ENCODE results near the gene DOP1B.
"Not testable (repeated sequence)": the region's sequence is repeated elsewhere in the genome, so short reads cannot be mapped to it uniquely, and the experiment has no call there.

Gene DOP1B, protein sequence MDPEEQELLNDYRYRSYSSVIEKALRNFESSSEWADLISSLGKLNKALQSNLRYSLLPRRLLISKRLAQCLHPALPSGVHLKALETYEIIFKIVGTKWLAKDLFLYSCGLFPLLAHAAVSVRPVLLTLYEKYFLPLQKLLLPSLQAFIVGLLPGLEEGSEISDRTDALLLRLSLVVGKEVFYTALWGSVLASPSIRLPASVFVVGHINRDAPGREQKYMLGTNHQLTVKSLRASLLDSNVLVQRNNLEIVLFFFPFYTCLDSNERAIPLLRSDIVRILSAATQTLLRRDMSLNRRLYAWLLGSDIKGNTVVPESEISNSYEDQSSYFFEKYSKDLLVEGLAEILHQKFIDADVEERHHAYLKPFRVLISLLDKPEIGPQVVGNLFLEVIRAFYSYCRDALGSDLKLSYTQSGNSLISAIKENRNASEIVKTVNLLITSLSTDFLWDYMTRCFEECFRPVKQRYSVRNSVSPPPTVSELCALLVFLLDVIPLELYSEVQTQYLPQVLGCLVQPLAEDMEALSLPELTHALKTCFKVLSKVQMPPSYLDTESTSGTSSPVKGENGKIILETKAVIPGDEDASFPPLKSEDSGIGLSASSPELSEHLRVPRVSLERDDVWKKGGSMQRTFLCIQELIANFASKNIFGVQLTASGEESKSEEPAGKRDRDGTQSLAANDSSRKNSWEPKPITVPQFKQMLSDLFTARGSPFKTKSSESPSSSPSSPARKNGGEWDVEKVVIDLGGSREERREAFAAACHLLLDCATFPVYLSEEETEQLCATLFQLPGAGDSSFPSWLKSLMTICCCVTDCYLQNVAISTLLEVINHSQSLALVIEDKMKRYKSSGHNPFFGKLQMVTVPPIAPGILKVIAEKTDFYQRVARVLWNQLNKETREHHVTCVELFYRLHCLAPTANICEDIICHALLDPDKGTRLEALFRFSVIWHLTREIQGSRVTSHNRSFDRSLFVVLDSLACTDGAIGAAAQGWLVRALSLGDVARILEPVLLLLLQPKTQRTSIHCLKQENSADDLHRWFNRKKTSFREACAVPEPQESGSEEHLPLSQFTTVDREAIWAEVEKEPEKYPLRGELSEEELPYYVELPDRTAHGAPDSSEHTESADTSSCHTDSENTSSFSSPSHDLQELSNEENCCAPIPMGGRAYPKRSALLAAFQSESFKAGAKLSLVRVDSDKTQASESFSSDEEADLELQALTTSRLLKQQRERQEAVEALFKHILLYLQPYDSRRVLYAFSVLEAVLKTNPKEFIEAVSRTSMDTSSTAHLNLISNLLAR (N-terminal part only)

DNA sequence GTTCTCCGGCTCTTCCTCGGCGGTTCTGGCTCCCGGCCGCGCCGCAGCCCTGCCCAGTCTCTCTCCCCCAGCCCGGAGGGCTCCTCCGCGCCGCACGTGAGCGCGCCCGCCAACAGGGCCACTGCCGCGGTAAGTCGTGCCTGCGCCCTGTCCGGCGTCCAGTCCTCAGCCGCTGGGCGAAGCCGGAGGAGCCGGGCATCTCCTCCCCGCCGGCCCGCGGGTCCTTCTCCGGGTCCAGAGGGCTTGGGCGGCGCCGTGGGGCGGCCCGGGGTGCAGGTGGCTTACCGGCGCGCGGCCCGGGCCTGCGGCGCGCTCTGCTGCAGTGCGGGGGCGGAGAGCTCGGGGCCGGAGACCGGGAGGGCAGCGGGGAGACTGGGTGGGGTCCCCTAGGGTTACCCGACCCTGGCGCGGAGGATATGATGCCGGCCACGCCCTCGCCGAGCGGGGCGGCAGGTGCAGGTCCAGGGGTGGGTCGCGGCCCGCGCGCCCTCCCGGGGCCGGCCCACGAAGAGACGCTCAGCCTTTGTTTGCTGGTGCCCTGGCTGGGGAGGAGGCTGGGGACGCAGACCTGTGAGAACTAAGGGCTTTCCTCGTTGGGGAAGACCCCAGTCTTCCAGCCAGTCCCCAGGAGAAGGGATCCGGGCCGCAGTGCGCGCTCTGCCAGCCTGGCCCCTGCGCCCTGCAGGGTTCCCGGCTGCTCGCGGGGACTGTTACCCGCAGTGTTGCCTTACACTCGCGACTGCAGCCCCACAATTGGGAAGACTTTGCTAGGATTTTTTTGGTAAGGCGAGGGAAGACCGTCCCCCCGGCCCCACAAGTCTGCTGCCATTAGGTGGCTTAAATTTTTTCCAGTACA lies at the start of gene DOP1B:
DOP1B (plus strand) TSS at position 10 of the 856 bp plus-strand sequence. CDS start 7,910 bp downstream, outside the sequence.
- DNase-seq (ENCODE audit: low spot score): no peak

DNA sequence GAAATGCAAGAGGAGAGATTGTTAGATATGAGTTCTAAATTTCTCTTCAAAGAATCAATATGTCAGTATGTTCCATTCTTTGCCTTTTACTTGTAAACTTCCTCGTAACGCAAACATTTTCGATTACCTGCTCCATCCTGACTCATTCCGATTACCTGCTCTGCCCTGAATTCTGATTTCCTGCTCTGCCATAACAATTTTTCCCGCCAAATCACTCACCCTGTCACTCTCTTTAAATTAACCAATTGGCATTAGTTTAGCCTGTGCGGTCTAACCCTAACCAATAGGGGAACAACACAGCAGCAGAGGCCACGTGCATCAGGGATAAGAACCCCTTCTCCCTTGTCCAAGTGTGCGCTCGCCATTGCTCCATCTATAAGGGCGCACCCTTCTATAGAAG lies 46.8 kb upstream of the DOP1B start:
- DNase-seq (ENCODE audit: low spot score): no peak

DNA sequence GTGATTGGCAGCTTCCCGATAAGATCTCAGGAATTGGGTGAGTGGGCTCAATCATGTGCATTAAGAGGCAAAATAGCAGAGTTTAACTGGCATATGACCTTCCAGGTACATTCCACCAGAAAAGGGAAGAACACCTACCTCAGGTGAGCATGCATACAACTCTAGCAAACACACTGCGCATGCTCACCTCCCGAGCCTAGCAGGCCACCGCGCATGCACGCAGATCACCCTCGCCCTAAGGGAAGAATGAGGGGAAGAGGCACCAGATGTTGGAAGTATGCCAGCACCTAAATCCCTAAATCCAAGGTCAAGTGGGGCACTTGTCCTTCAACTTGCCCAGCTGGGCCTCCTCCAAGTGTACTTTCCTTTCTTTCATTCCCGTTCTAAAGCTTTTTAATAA lies 45.4 kb upstream of the DOP1B start:
- no peak for DNase-seq (ENCODE audit: low spot score)

DNA sequence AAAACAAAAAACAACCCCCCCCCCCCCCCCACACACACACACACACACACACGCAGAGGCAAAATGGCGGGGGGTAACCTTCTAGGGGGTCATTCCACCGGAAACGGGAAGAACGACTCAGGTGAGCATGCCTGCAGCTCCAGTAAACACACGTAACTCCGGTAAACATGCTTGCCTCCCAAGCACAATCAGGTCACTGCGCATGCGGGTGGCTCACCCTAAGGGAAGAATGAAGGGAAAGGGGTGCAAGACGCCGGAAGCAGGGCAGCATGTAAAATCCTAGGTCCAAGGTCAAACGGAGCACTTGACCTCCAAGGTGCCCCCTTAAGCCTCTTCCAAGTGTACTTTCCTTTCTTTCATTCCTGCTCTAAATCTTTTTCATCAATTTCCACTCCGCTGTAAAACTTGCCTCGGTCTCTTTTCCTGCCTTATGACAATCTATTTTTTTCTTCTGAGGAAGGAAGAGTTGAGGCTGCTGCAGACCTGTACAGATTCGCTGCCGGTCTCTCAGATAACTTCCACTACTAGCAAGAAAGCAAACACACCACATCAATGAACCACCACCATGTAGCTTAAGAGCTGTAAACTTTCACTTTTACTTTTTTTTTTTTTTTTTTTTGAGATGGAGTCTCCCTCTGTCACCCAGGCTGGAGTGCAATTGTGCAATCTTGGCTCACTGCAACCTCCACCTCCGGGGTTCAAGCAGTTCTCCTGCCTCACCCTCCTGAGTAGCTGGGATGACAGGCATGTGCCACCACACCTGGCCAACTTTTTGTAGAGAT lies 42.8 kb upstream of the DOP1B start:
- no peak for DNase-seq (ENCODE audit: low spot score)

DNA sequence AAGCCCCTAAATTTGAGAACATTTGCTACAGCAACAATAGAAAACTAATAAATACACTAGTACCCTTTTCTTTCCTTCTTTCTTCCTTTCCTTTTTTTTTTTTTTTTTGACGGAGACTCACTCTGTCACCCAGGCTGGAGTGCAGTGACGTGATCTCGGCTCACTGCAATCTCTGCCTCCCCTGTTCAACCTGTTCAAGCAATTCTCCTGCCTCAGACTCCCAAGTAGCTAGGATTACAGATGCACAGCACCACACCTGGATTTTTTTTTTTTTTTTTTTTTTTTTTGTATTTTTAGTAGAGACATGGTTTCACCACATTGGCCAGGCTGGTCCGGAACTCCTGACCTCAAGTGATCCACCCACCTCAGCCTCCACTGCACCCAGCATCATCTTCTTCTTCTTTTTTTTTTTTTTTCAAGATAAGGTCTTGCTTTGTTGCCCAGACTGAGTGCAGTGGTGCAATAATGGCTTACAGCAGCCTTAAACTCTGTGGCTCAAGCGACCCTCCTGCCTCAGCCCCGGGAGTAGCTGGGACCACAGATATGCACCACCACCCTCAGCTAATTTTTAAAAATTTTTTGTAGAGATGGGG lies 41.4 kb upstream of the DOP1B start:
- DNase-seq (ENCODE audit: low spot score): no peak

DNA sequence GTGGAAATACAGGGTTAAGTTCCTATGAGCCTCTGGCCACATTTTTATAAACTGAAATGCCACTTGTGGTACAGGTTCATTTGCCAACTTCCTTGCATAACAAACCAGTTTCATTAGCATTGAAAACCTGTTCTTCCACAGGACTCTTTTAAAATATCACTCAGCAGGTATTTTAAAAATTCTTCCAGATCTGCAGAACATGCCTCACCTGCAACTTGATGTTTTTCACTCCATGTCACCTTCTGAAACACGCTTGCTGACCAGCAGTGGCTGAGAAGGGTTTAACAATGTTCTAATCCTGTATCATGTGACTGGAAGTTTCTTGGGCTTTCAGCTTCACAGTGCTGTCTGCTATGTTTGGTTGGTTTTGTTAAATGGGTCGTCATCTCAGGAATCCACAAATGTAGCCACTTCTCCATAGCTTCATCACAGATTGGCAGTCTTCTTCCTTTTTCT lies 39.3 kb upstream of the DOP1B start:
- no peak for DNase-seq (ENCODE audit: low spot score)

DNA sequence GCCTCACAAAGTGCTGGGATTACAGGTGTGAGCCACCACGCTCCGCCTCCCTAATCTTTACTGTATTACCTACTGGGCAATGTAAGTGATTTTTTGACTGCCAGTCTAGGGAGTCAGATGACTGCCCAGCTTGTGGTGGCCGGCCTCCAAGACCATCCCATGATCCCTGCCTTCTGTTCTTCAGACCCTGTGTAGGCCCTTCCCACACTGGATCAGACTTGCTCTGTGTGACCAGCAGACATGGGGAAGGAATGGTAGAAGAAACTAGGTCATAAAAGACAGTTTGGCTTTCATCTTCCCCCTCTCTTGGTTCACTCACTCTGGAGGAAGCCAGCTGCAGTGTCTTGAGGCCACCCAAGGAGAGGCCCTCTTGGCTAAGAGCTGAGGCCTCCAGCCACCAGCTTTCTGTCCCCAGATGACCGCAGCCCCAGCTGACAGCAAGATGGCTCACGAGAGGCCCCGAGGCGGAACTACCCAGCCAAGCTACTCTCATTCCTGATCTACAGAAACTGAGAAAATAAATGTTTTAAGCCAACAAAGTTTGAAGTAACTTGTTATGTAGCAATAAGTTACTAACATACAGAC lies 36.2 kb upstream of the DOP1B start:
- DNase-seq (ENCODE audit: low spot score): no peak

DNA sequence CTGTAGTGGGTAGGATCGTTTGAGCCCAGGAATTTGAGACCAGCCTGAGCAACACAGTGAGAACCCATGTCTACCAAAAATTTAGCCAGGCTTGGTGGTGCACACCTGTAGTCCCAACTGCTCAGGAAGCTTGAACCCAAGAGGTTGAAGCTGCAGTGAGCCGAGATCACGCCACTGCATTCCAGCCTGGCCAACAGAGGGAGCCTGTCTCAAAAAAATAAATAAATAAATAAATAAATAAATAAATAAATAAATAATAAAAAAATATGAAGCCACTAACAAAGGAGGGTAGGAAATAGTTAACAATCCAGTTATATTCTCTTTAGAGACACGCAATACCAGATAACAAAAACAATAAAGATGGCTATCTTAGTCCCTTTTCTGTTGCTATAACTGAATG lies 33.6 kb upstream of the DOP1B start:
- no peak for DNase-seq (ENCODE audit: low spot score)

DNA sequence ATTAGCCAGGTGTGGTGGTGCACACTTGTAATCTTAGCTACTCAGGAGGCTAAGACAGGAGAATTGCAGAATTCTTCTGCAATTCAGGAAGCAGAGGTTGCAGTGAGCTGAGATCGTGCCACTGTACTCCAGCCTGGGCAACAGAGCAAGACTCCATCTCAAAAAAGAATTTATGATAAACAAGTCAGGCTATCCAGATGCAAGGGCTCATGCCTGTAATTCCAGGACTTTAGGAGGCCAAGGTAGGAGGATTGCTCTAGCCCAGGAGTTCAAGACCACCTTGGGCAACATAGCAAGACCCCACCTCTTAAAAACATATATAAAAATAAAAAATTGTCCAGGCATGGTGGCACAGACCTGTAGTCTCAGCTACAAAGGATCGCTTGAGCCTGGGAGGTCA lies 32.2 kb upstream of the DOP1B start:
- DNase-seq (ENCODE audit: low spot score): no peak

DNA sequence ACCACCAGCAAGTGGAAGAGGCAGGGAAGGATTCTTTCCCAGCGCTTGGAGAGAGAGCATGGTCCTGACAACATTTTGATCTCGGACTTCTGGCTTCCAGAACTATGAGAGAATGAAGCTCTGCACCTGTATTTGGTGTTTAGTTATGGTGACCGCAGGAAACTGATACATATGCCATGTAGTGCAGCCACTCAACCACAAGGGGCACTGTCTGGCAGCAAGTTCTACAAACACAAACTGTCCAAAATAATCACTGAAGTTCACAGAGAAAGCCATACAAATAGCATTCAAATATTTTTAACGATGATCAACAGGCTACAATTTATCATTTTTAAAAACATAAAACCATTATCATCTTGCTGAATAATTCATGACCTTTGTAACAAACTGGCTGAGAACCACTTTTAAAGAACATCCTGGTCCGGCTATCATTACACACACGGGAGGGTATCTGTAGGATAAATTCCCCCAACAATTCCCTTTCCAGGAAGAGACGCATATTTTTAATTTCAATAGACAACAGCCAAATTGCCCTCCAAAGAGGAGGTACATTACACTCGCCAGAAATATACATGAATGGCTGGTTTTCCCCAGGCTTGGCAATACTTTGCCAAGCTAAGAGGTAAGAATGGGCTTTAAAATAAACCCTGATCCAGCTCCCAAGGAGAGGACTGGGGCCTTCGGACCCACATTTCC lies 31.0 kb upstream of the DOP1B start:
- peak; percentile 64 for DNase-seq (ENCODE audit: low spot score)

DNA sequence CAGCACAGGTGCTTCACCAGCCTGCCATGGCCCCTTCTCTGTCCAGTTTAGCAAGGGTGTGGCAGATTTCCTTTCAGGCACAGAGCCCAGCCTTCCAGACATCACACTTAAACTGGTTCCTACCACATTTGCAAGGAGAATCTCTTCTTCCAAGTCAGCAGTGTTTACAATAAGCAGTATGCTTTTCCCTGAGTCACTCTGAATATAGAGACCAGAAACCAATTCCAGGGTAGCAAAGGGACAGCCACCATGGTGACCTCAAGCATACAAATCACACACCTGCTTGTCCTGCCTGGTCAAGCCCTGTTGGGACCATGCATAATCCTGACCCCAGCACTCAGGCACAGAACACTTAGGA lies 30.4 kb upstream of the DOP1B start:
- DNase-seq (ENCODE audit: low spot score): no peak

DNA sequence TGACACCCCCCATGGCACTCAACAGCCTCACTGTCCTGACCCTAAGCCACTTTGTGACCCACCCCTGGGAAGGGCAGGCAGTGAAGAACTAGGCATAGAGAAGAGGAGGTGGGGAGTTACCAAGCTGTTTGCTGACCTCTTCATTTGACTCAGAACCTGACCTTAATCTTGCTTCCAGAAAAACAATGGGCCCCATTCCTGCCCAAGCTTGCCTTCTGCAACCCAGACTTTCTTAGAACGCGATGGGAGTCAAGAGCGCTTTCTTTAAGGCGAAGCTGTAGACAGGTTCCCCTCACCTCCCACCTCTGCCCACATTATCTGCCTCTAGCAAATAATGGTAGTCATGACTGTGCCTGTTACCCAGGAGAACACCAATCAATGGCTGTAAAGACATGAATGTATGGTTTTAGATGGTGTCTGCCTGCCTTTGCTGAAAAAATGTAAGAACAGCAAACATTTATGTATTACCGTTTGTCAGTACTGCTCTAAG lies 30.0 kb upstream of the DOP1B start:
- no peak for DNase-seq (ENCODE audit: low spot score)

DNA sequence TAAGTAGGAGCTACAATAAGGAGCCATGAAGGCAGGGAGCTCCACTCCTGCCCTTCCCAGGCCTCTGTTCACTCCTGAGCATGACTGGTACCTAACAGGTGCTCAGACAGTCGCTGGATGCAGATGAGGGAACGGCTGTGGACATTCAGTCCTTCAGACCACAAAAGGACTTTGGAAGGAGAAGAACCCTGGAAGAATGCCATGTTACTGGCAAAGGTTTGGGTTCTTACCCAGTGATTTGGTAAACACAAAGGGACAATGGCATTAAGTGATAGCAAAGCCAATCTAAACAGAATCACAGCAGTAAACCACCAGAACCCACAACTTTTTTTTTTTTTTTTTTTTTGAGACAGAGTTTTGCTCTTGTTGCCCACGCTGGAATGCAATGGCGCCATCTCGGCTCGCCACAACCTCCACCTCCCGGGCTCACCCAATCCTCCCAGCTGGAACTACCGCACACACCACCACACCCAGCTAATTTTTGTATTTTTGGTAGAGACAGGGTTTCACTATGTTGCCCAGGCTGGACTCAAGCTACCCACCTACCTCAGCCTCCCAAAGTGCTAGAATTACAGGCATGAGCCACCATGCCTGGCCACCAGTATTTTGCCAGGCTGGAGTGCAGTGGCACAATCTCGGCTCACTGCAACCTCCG lies 29.2 kb upstream of the DOP1B start:
- DNase-seq (ENCODE audit: low spot score): no peak

DNA sequence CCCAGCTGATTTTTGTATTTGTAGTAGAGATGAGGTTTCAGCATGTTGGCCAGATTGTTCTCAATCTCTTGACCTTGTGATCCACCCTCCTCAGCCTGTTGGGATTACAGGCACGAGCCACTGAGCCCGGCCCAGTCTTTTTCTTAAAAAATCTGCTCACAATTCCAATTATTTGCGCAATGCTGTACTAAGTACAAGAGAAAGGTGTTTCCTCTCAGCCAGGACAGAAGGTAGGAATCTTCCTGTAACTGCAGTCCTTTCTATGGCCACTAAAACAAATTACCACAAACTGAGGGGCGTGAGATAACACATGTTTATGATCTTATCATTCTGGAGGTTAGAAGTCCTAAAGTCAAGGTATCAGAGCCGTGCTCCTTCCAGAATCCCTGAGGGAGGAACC lies 28.6 kb upstream of the DOP1B start:
- DNase-seq (ENCODE audit: low spot score): no peak

DNA sequence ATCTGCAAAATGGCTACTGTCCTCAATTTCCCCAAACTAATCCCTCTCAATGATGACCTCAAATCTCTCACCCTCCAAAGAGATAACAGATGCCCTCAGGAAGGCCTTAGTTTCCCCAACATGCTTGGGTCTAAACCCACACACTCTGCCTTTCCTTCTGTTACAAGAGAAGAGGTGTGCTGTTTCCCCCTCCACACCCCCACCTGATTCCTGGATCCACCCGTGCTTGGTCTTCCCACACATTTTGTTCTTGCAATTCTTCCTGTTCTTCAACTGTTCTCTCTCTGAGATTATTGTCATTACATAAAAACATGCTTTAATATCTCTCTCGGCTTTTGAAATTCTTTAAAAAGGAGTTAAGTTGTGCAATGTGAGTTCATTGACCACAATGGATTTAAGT lies 27.4 kb upstream of the DOP1B start:
- no peak for DNase-seq (ENCODE audit: low spot score)

DNA sequence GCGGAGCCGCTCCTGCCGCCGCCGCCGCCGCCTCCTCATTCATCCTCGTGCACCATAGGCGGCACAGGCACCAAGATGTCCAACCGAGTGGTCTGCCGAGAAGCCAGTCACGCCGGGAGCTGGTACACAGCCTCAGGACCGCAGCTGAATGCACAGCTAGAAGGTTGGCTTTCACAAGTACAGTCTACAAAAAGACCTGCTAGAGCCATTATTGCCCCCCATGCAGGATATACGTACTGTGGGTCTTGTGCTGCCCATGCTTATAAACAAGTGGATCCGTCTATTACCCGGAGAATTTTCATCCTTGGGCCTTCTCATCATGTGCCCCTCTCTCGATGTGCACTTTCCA lies 26.2 kb upstream of the DOP1B start:
- DNase-seq (ENCODE audit: low spot score): not testable (repeated sequence)

DNA sequence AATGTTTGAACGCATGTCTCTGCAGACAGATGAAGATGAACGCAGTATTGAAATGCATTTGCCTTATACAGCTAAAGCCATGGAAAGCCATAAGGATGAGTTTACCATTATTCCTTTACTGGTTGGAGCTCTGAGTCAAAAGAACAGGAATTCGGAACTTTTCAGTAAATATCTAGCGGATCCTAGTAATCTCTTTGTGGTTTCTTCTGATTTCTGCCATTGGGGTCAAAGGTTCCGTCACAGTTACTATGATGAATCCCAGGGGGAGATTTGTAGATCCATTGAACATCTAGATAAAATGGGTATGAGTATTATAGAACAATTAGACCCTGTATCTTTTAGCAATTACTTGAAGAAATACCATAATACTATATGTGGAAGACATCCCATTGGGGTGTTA lies 25.8 kb upstream of the DOP1B start:
- not testable (repeated sequence) for DNase-seq (ENCODE audit: low spot score)

DNA sequence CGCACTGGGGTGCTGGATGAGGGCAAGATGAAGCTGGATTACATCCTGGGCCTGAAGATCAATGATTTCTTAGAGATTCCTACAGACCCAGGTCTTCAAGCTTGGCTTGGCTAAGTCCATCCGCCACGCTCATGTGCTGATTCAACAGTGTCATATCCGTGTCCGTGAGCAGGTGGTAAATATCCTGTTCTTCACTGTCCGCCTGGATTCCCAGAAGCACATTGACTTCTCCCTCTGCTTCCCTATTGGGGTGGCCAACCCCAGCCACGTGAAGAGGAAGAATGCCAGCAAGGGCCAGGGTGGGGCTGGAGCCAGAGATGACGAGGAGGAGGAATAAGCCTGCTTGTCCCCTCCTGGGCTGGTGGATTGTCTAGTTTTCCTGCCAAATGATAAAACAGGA lies 23.9 kb upstream of the DOP1B start:
- no peak for DNase-seq (ENCODE audit: low spot score)
